Ishikawa (cell line): ENCODE measurements around the gene DDX11.

ENCODE experiments used
- CEBPB ChIP-seq: IDR thresholded peaks from 2 replicates; pipeline ENCODE4 v1.6.1; 2012
- CREB1 ChIP-seq: IDR thresholded peaks from 2 replicates; pipeline ENCODE4 v1.6.1; 2012; ENCODE audit warnings: low read depth
- EGR1 ChIP-seq: IDR thresholded peaks from 2 replicates; pipeline ENCODE4 v1.6.1; 2012
- EP300 ChIP-seq: IDR thresholded peaks from 2 replicates; pipeline ENCODE4 v1.6.1; 2012; ENCODE audit warnings: borderline replicate concordance
- FOXM1 ChIP-seq: IDR thresholded peaks from 2 replicates; pipeline ENCODE4 v1.6.1; 2012; ENCODE audit warnings: low read depth, borderline replicate concordance
- MAX ChIP-seq: IDR thresholded peaks from 2 replicates; pipeline ENCODE4 v1.6.1; 2012
- NFIC ChIP-seq: IDR thresholded peaks from 2 replicates; pipeline ENCODE4 v1.6.1; 2012
- REST ChIP-seq: IDR thresholded peaks from 2 replicates; pipeline ENCODE4 v1.6.1; 2012; ENCODE audit warnings: low read depth, mild to moderate bottlenecking
- TAF1 ChIP-seq: IDR thresholded peaks from 2 replicates; pipeline ENCODE4 v1.6.1; 2012; ENCODE audit warnings: low read depth, mild to moderate bottlenecking
- TCF12 ChIP-seq: IDR thresholded peaks from 2 replicates; pipeline ENCODE4 v1.6.1; 2012; ENCODE audit warnings: low read depth
- USF1 ChIP-seq: IDR thresholded peaks from 2 replicates; pipeline ENCODE4 v1.6.1; 2012
- YY1 ChIP-seq: IDR thresholded peaks from 2 replicates; pipeline ENCODE4 v1.6.1; 2012; ENCODE audit warnings: low read depth

- TF ChIP-seq EP300 (no peak), USF1 (no peak), MAX (no peak), CEBPB (no peak), FOXM1 (no peak), REST (no peak), CREB1 (no peak), TAF1 (no peak), YY1 (no peak), EGR1 (no peak), NFIC (no peak), TCF12 (no peak)
Measured at GRCh38 chr12:31089072-31089471, 15.4 kb downstream of the DDX11 start.
